B cell (primary cell): ENCODE results near the gene XCL2. TPM values are rescaled to one million over a fixed set of nuclear protein-coding genes. Genes with fewer than 3 reads are reported as not detected.

Experiments used
- ATAC-seq: fragments of 200-7000 bp; cut with Tn5 transposase; one replicate; pipeline ENCODE4 v1.10.0; 2021; ENCODE audit warnings: low read depth, mild to moderate bottlenecking, moderate number of reproducible peaks, moderate library complexity
- CTCF ChIA-PET: fragments of 350-600 bp; sonication (Branson Sonifier 250); formaldehyde crosslinking; loops from one replicate; lab custom pipeline; 2021; ENCODE audit warnings: antibody characterized with exemption, inconsistent platforms; lab: Charles Lee
- POLR2A ChIA-PET: fragments of 350-600 bp; sonication (Branson Sonifier 250); formaldehyde crosslinking; loops from one replicate; lab custom pipeline; 2021; ENCODE audit warnings: antibody characterized with exemption; lab: Charles Lee
- DNase-seq: peaks from one replicate; pipeline ENCODE4 v3.0.0; 2013
- H2AFZ ChIP-seq: 2 replicates; pipeline ENCODE4 v1.6.1; 2012; ENCODE audit warnings: mild to moderate bottlenecking, low read depth, low read length; ENCODE audit not compliant: insufficient read depth, poor library complexity, severe bottlenecking
- H3K27ac ChIP-seq, 2 donors: 1 replicate in 1 of 2; 2 replicates in 1 of 2; pipeline ENCODE4 v1.5.1; 2012 to 2013; ENCODE audit warnings: low read length in 2 of 2, mild to moderate bottlenecking in 2 of 2, moderate library complexity in 1 of 2
- H3K27me3 ChIP-seq, 4 experiments: fragments of 200-600 bp in 1 of 4; sonication (generic) in 1 of 4; replicated peaks in 1 of 4; 1 replicate in 2 of 4; 2 replicates in 2 of 4; pipeline versions ENCODE4 v1.6.1 to v1.7.0; 2013 to 2016; ENCODE audit warnings: low read length in 3 of 4, mild to moderate bottlenecking in 2 of 4, mixed read lengths in 1 of 4, moderate library complexity in 1 of 4; ENCODE audit not compliant: insufficient read depth in 4 of 4, control insufficient read depth in 3 of 4; ENCODE audit errors: control extremely low read depth in 1 of 4
- H3K36me3 ChIP-seq, 2 experiments: replicated peaks in 1 of 2; 1 replicate in 1 of 2; 2 replicates in 1 of 2; pipeline versions ENCODE4 v1.6.1 to v1.7.1; 2013; ENCODE audit warnings: low read length in 1 of 2; ENCODE audit not compliant: insufficient read depth in 2 of 2, control insufficient read depth in 1 of 2; ENCODE audit errors: control extremely low read depth in 1 of 2, extremely low read depth in 1 of 2
- H3K4me1 ChIP-seq, 2 donors: fragments of 200-600 bp in 1 of 2; sonication (generic) in 1 of 2; 1 replicate in 1 of 2; 2 replicates in 1 of 2; pipeline versions ENCODE4 v1.5.1 to v1.6.1; 2013 to 2017; ENCODE audit warnings: low read length in 2 of 2; ENCODE audit not compliant: control insufficient read depth in 2 of 2, insufficient read depth in 2 of 2
- H3K4me2 ChIP-seq: replicated peaks from 2 replicates; pipeline ENCODE3; 2012; ENCODE audit warnings: mild to moderate bottlenecking, low read depth, low read length; ENCODE audit not compliant: poor library complexity, severe bottlenecking
- H3K4me3 ChIP-seq, 5 experiments: fragments of 200-600 bp in 1 of 5; sonication (generic) in 1 of 5; 1 replicate in 3 of 5; 2 replicates in 2 of 5; pipeline versions ENCODE4 v1.5.1 to v1.7.0; 2011 to 2016; ENCODE audit warnings: low read length in 4 of 5, mild to moderate bottlenecking in 4 of 5, low read depth in 2 of 5, control low read depth in 1 of 5, moderate library complexity in 1 of 5; ENCODE audit not compliant: insufficient read depth in 1 of 5; ENCODE audit errors: control extremely low read depth in 1 of 5, extremely low read depth in 1 of 5
- H3K79me2 ChIP-seq: fragments of 200-600 bp; sonication (generic); one replicate; pipeline ENCODE4 v1.6.0; 2016; ENCODE audit warnings: low read length; ENCODE audit not compliant: control insufficient read depth, insufficient read depth
- H3K9ac ChIP-seq: fragments of 200-600 bp; sonication (generic); 2 replicates; pipeline ENCODE4 v1.6.1; 2017; ENCODE audit warnings: mild to moderate bottlenecking, low read length, moderate library complexity
- H3K9me3 ChIP-seq, 3 donors: one replicate each; pipeline versions ENCODE4 v1.6.1 to v1.7.1; 2013; ENCODE audit warnings: low read length in 2 of 3; ENCODE audit not compliant: control insufficient read depth in 2 of 3, insufficient read depth in 1 of 3; ENCODE audit errors: control extremely low read depth in 1 of 3
- H4K20me1 ChIP-seq: 2 replicates; pipeline ENCODE4 v1.6.0; 2012; ENCODE audit warnings: mild to moderate bottlenecking, low read length; ENCODE audit not compliant: insufficient read depth, control insufficient read depth, poor library complexity, severe bottlenecking
- H3K27ac Mint-ChIP-seq: one replicate; pipeline ENCODE4 v1.8.0; 2021; ENCODE audit warnings: mixed read lengths
- H3K27me3 Mint-ChIP-seq: one replicate; pipeline ENCODE4 v1.8.0; 2021; ENCODE audit warnings: mixed read lengths
- H3K4me1 Mint-ChIP-seq: one replicate; pipeline ENCODE4 v1.8.0; 2021; ENCODE audit warnings: mixed read lengths
- H3K4me3 Mint-ChIP-seq: one replicate; pipeline ENCODE4 v1.8.0; 2021; ENCODE audit warnings: mixed read lengths
- H3K9me3 Mint-ChIP-seq: one replicate; pipeline ENCODE4 v1.8.0; 2022; ENCODE audit warnings: mixed read lengths; ENCODE audit not compliant: insufficient read depth
- EZH2 ChIP-seq: IDR thresholded peaks from 2 replicates; pipeline ENCODE4 v1.6.1; 2012; ENCODE audit warnings: borderline replicate concordance, low read depth, mild to moderate bottlenecking, moderate library complexity, low read length; ENCODE audit not compliant: insufficient read depth, poor library complexity, severe bottlenecking
- whole genome bisulfite sequencing: methylation state at CpG from one replicate; pipeline ENCODE4 v1.1.5; 2013; ENCODE audit warnings: missing lambda C conversion rate; ENCODE audit not compliant: insufficient coverage; 5-methylcytosine and 5-hydroxymethylcytosine counted together
- intact Hi-C: fragments of 100-400 bp; cut with micrococcal nuclease; formaldehyde crosslinking; loops from one replicate; pipeline ENCODE4 v1.10.0; 2022
- polyA plus RNA-seq: library from polyadenylated mRNA; depleted of rRNA; stranded (reverse); fragments of >200 nt; gene quantifications from 2 replicates; pipeline ENCODE4 v1.2.3, GENCODE V29; 2012
- total RNA-seq, 2 donors: library from RNA; stranded (reverse); fragments of 120-200 nt in 1 of 2; gene quantifications; 1 replicate in 1 of 2; 2 replicates in 1 of 2; pipeline versions ENCODE4 v1.2.3 to v1.2.4, GENCODE V29; 2013 to 2022
- TF ChIP-seq, protein P1 (sequence below): fragments of 200-600 bp; IDR thresholded peaks from one replicate; pipeline ENCODE4 v1.8.0; 2022; ENCODE audit warnings: antibody characterized with exemption, mild to moderate bottlenecking

The XCL2 gene
- total and polyA plus RNA-seq, 2 donors (not counting 1 experiment from before 2014, with no cell fraction given) = 1.5 TPM; not detected in 1

DNA sequence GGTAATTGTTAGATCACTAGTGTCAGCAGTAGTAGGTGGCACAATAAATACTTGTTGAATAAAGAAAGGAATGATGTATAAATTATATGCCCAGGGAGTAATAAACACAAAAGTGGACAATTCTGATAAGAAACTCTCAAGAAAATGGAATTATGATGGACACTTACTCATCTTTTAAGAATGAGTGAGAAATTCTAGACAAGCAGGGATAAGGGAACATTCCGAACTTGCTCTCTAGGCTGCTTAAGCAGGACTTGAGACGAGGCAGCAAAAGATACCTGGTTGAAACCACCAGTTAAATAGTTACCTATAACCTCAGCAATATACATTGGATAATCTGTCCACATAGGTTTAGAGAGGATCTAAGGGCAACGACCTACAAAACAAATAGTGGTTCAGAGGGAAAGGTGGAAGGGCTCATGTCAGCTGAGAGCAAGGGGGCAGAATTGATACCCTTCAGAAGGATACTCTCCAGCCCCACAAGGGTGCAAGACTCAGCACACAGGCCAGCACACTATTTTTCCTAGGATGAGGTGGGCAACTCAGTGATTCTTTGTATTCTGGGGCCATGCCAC lies 46.3 kb downstream of the XCL2 start:
- Histone ChIP-seq H4K20me1 (no peaks in the 10 kb centered on the region), H3K79me2 (no peaks in the 10 kb centered on the region), H3K4me1 (no peaks in the 10 kb centered on the region), H2AFZ (no peak overlapping the region), H3K27ac (no peak overlapping the region), H3K36me3 (no peaks in the 10 kb centered on the region), H3K9me3 (no peaks in the 10 kb centered on the region), H3K4me2 (no peak overlapping the region), H3K4me3 (no peak overlapping the region), H3K27me3 (no peaks in the 10 kb centered on the region), H3K9ac (no peak overlapping the region)
- no peak for TF ChIP-seq EZH2
- TF ChIP-seq, protein P1, sequence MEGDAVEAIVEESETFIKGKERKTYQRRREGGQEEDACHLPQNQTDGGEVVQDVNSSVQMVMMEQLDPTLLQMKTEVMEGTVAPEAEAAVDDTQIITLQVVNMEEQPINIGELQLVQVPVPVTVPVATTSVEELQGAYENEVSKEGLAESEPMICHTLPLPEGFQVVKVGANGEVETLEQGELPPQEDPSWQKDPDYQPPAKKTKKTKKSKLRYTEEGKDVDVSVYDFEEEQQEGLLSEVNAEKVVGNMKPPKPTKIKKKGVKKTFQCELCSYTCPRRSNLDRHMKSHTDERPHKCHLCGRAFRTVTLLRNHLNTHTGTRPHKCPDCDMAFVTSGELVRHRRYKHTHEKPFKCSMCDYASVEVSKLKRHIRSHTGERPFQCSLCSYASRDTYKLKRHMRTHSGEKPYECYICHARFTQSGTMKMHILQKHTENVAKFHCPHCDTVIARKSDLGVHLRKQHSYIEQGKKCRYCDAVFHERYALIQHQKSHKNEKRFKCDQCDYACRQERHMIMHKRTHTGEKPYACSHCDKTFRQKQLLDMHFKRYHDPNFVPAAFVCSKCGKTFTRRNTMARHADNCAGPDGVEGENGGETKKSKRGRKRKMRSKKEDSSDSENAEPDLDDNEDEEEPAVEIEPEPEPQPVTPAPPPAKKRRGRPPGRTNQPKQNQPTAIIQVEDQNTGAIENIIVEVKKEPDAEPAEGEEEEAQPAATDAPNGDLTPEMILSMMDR = no peak
- no peak for DNase-seq
- WGBS = no CpG with 5 or more reads among the region's 3 CpGs
- intact Hi-C loops = no loop called here
- no peak for ATAC-seq
- Mint-ChIP-seq H3K27ac (no peak overlapping the region), H3K4me3 (no peak overlapping the region), H3K9me3 (no peaks in the 10 kb centered on the region), H3K4me1 (no peaks in the 10 kb centered on the region), H3K27me3 (peaks cover 19% of the 10 kb centered on the region)
- ChIA-PET POLR2A (no interaction called here), CTCF (no interaction called here)

DNA sequence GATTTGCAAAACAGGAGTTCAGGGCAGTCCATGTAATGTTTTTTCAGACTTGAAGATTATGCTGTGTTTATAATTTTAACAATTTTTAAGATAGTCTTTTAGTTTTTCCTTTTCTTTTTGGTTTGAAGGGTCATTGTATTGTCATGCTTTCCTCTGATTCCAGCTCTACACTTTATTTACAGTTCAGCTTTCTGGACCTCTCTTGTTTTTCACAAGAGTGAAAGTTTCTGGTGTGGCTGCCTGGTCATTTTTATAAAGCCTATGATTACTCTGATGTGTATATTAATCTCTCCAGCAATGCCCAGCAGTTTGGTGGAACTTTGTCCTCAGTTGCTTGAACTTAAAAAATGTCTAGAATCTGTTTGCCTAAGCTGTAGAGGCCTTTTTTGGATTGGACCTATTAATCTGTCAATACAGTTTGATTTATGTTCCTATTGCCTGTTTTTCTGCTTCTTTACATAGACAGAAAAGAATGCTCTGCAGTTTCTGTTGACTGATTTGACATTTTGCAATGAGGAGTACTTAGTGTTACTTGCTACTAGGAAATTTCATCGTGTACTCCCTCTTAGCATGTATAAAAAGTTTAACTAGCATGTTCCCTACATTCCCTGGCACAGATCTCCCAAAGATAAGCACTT lies 52.2 kb downstream of the XCL2 start:
- Histone ChIP-seq H3K9me3 (peaks cover 0 to 1% (median 0%) of the 10 kb centered on the region in 3 donors), H2AFZ (no peak overlapping the region), H3K4me3 (no peak overlapping the region), H4K20me1 (no peaks in the 10 kb centered on the region), H3K27ac (no peak overlapping the region), H3K4me1 (no peaks in the 10 kb centered on the region), H3K79me2 (no peaks in the 10 kb centered on the region), H3K4me2 (no peak overlapping the region), H3K36me3 (no peaks in the 10 kb centered on the region), H3K9ac (no peak overlapping the region), H3K27me3 (no peaks in the 10 kb centered on the region)
- POLR2A ChIA-PET = no interaction called here
- DNase-seq = no peak
- H3K9me3 Mint-ChIP-seq = no peaks in the 10 kb centered on the region
- peaks cover 7% of the 10 kb centered on the region for H3K27me3 Mint-ChIP-seq
- TF ChIP-seq, protein P1 = no peak
- TF ChIP-seq EZH2 = no peak
- intact Hi-C loops = no loop called here
- H3K4me3 Mint-ChIP-seq = no peak overlapping the region
- CTCF ChIA-PET = no interaction called here
- ATAC-seq = no peak
- H3K4me1 Mint-ChIP-seq = no peaks in the 10 kb centered on the region
- WGBS = no CpG with 5 or more reads among the region's 1 CpG
- no peak overlapping the region for H3K27ac Mint-ChIP-seq
